Neural crest cell (in vitro differentiated cells): ENCODE results near the gene TMEM182. TPM values are rescaled to one million over a fixed set of nuclear protein-coding genes. Genes with fewer than 3 reads are reported as not detected.
A peak's percentile ranks its signal among the peaks of the same experiment; 100 is the strongest.

Experiments
- DNase-seq: peaks from one replicate; pipeline ENCODE4 v3.0.0; 2021; ENCODE audit warnings: low read depth, mixed read lengths, low spot score
- H3K27ac Mint-ChIP-seq: one replicate; pipeline ENCODE4 v1.8.0; 2021; ENCODE audit warnings: mild to moderate bottlenecking, mixed read lengths; ENCODE audit not compliant: unreplicated experiment
- H3K27me3 Mint-ChIP-seq: 2 replicates; pipeline ENCODE4 v1.8.0; 2021; ENCODE audit warnings: low read depth, mild to moderate bottlenecking, mixed read lengths
- H3K36me3 Mint-ChIP-seq: 2 replicates; pipeline ENCODE4 v1.8.0; 2021; ENCODE audit warnings: low read depth, mild to moderate bottlenecking, mixed read lengths
- H3K4me1 Mint-ChIP-seq: 2 replicates; pipeline ENCODE4 v1.8.0; 2021; ENCODE audit warnings: mixed read lengths
- H3K4me3 Mint-ChIP-seq: one replicate; pipeline ENCODE4 v1.8.0; 2021; ENCODE audit warnings: mild to moderate bottlenecking, mixed read lengths
- H3K9me3 Mint-ChIP-seq: 2 replicates; pipeline ENCODE4 v1.8.0; 2021; ENCODE audit warnings: mixed read lengths
- CTCF ChIP-seq: fragments of 200-600 bp; sonication (generic); conservative IDR thresholded peaks from 2 replicates; pipeline ENCODE4 v1.5.0; 2021; ENCODE audit warnings: antibody characterized with exemption, mild to moderate bottlenecking
- total RNA-seq: library from RNA; stranded (reverse); gene quantifications from 2 replicates; pipeline ENCODE4 v1.2.1, GENCODE V29; 2021

Gene TMEM182
- total RNA-seq, 1 donor from 2014 or later, result 5.9 TPM

GRCh38 chr2:102839668-102840388 is 78.0 kb downstream of the TMEM182 start:
- H3K27ac Mint-ChIP-seq, result no peak overlapping the region

GRCh38 chr2:102841107-102841840 is 79.4 kb downstream of the TMEM182 start:
- no peaks in the 10 kb centered on the region for H3K27me3 Mint-ChIP-seq
- no peaks in the 10 kb centered on the region for H3K36me3 Mint-ChIP-seq

More at GRCh38 chr2:102839668-102840388, 78.0 kb downstream of the TMEM182 start:
- Mint-ChIP-seq H3K27me3 (no peaks in the 10 kb centered on the region), H3K36me3 (no peaks in the 10 kb centered on the region), H3K4me3 (no peak overlapping the region), H3K4me1 (peaks cover 5% of the 10 kb centered on the region), H3K9me3 (no peaks in the 10 kb centered on the region)
- peak; percentile 82 for TF ChIP-seq CTCF
- DNase-seq, result peak; percentile 64

GRCh38 chr2:102843764-102844443 is 82.1 kb downstream of the TMEM182 start:
- no peak overlapping the region for H3K4me3 Mint-ChIP-seq
- no peaks in the 10 kb centered on the region for H3K27me3 Mint-ChIP-seq
- no peaks in the 10 kb centered on the region for H3K9me3 Mint-ChIP-seq
- H3K27ac Mint-ChIP-seq, result no peak overlapping the region
- peaks cover 12% of the 10 kb centered on the region for H3K4me1 Mint-ChIP-seq
- no peaks in the 10 kb centered on the region for H3K36me3 Mint-ChIP-seq
- no peak for DNase-seq
- TF ChIP-seq CTCF, result no peak

More at GRCh38 chr2:102841107-102841840, 79.4 kb downstream of the TMEM182 start:
- TF ChIP-seq CTCF, result peak; percentile 69
- Mint-ChIP-seq H3K27ac (no peak overlapping the region), H3K9me3 (no peaks in the 10 kb centered on the region), H3K4me1 (peaks cover 5% of the 10 kb centered on the region), H3K4me3 (no peak overlapping the region)
- peak; percentile 68 for DNase-seq

- no peak for TF ChIP-seq CTCF
- DNase-seq, result no peak
- no peaks in the 10 kb centered on the region for H3K9me3 Mint-ChIP-seq
- H3K27me3 Mint-ChIP-seq, result no peaks in the 10 kb centered on the region
- H3K36me3 Mint-ChIP-seq, result no peaks in the 10 kb centered on the region
- H3K27ac Mint-ChIP-seq, result no peak overlapping the region
- H3K4me1 Mint-ChIP-seq, result peaks cover 11% of the 10 kb centered on the region
- no peak overlapping the region for H3K4me3 Mint-ChIP-seq
These were observed 83.1 kb downstream of the TMEM182 start for GRCh38 chr2:102844911-102845310.

GRCh38 chr2:102848366-102848839 is 86.6 kb downstream of the TMEM182 start:
- H3K27ac Mint-ChIP-seq, result no peak overlapping the region

More at GRCh38 chr2:102848366-102848839, 86.6 kb downstream of the TMEM182 start:
- Mint-ChIP-seq H3K27me3 (no peaks in the 10 kb centered on the region), H3K9me3 (peaks cover 3% of the 10 kb centered on the region), H3K36me3 (peaks cover 4% of the 10 kb centered on the region), H3K4me3 (peak overlapping the region; percentile 58), H3K4me1 (peaks cover 8% of the 10 kb centered on the region)
- peak; percentile 35 for TF ChIP-seq CTCF
- DNase-seq, result peak; percentile 75
